Activated T-helper 1 cell treated with Interleukin-2 at 50 U/mL for 16 hours (primary cell): ENCODE measurements around the gene PRF1.

ENCODE experiments used
- DNase-seq: peaks from one replicate; pipeline ENCODE4 v3.0.0-alpha.2; 2020; ENCODE audit warnings: low read depth

Gene PRF1

DNA sequence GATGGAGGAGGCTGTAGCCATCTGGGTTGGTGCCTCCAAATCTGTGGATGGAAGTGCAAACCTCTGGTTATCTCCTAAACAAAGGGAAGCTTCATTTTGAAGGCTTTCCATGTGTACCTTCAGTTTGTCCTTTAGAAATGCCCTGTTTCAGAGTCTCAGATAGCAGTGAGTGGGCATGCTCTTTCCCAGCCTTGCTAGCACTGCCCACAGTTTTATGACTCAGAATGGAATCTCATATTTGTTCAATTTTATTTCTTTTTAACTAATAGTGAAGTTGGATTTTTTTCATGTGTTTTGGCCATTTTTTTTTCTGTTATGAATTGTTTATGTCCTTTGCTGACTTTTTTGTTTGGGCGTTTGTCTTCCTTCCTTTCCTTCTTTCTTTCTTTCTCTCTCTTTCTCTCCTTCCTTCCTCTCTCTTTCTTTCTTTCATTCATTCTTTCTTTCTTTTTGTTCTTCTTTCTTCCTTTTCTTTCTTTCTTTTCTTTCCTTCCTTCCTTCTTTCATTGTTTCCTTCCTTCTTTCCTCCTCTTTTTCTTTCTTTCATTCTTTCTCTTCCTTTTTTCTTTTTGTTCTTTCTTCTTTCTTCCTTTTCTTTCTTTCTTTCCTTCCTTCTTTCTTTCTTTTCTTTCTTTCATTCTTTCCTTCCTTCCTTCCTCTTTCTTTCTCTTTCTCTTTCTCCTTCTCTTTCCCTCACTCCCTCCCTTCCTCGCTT lies 25.6 kb downstream of the PRF1 start:
- no peak for DNase-seq

DNA sequence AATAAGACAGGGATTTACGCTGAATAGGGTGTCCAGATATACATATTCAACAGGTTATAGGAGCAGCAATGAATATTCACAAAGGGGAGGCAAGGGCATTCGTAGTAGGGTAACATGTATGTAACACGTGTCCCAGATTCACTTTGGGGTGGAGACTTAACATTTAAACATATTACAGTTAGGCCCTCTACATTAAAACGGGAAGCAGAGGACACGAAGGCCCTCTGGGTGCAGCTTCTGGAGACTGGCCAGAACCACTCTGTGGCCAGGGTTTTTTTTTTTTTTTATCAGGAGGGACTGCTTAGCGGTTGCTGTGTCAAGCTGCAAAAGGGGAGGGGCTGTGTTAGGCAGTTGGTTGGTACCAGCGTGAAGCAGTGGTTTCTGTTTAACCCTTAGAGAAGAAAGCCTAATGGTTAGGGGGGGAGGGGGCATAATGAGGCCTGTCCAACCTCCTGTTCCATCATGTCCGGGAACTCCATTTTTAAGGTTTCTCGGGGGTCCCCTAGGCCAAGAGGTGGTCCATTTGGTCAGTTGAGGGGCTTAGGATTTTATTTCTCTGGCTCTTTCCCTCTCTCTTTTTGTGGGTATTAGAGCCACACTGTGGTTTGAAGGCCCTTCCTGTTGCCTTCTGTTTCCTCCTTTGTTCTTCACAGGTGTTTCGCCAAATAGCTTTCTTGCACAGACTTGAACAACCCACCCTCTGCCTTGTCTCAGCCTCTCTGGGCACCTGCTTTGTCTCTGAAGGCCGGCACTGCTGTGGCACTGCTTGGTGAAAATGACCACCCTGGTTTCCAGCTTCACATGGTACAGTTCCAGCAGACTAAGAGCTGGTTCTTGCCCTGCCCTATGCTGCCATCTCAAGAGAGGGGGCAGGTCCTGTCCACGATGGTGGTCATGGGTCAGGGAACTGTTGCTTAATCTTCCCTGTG lies 26.4 kb downstream of the PRF1 start:
- DNase-seq, result no peak

DNA sequence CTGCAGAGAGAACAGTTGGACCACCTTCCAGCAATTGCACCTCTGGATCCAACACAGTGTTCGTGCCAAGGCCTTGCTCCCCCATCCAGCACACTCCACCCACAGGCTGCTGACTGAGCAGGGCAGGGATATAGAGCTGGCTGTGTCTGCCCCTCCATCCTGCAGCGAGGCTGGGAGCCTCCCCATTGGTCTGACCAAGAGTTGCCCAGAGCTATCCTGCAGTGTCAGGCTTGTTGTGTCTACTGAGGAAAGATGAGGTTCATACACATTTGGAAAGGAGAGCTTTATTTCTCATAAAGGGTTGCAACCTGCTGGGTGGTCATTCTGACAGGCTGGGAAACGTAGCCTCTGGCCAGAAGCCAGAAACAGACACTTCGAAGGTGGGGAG lies 27.1 kb downstream of the PRF1 start:
- DNase-seq, result no peak

DNA sequence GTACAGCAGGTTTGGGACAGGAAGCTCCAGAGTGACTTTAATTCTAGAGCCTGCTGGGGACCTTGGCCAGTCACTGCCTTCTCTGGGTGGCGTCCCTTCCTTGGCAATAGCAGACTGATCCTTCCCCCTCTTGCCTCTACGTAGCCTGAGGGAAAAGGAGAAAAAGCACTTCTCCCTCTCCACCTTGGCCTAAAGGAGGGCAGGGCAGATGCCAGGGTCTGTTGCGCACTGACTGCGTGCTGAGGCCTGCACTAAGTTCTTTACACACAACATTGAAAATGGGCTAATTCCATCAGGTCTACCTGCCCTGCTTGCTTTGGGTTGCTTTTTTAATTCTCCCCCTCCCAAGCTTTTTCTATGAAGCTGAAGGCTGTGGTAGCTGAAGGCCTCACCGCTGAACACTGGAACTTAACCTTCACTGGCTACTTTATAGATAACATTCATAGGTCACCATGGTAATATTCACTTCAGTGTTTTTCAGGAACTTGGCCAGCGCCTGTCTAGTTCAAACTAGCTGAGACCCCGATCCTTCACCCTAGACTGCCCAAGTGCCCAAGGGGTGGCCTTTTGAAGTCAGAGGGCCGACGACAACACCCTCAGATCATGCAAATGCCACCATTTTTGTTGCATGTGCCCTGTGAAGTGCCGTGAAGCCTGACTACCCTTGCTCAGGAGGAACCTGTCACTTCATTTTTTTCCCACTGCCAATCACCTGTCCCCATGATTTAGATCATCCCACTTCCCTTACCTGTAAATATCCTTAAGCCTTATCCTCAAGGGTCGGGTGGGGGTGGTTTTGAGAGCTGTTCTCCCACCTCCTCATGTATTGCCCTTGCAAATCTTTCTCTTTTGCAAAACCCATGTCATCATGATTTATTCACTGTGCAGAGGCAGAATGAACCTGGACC lies 28.7 kb downstream of the PRF1 start:
- DNase-seq, result no peak

DNA sequence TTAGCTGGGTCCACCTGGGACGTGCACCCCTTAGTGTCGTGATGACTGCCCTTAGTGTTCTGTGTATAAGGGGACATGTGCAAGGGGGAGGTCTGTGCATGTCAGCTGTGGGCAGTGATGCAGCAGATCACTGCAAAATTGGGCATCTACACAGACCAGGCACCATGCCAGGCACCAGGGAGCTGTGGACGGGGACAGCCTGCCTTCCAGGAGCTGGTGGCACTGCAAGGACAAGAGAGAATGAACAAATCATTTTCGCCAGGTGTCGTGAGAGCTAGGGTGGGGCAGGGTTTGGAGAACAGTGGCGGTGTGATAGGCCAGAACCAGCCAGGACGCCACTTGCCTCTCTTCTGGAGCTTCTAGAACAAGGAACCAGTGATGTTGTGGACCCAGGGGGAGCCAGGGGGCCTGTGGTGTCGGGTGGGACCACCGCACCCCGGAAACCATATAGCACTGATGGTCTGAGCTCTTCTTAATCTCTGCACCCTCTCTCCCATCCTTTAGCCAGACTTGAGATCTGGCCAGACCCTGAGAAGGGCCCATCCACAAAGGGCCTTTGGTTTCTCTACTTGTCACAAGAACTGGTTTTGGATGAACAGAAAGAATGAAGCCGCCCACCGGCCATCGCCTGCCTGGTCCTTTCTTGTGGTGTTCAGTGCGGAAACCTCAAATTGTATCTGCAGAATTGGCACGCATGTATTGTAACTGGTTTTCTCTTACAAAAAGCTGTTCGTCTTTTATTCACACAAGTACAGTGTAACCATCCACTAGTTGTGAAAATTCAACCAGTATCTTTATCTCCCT lies 30.7 kb downstream of the PRF1 start:
- DNase-seq, result no peak

DNA sequence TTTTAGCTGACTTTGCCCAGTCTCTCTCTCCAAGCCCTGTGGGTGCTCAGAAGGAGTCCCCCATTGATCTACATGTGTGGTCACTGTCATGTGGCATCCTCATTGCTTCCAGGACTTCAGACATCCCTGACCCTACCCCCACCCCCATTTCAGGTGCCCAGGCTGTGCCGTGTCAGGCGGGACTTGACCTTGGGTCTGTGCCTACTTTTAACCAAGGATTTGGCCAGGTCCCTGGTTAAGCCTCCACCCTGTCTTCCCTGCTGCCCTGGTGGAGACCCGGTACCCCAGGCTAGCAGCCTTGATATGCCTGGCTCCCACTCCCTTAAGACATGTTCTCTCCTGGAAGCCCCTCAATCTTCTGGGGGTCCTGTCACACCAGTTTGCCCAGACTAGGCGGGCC lies 31.3 kb downstream of the PRF1 start:
- no peak for DNase-seq

DNA sequence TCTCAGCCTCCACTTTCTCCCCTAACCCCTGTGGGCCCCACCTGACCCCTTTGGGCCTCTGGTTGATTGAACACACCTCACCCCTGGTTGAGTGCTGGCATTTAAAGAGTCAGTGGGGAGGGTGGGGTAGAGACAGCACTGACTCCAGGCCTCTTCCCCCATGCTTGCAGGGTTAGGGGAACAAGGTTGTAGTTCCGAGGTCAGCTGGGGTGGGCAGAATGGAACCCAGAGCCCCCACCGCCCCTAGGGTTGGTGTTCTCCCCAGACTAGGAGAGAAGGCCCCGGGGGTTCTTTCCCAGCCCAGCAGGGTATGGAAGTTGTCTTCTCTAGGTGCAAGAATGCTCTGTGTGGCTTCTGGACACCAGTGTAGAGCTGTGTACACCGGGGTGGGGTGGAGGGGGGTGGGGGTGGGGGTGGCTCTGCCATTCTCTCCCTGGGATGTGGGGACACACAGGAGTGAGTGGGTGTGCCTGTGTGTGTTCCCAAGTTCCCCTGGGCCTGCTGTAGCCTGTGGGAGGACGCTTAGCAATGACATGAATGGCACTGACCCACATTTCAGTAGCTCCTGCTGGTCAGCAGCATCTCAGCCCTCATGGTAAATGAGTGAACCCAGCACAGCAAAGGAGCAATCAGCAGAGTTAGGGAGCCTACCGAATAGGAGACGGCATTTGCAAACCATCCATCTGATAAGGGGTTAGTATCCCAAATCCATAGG lies 33.6 kb downstream of the PRF1 start:
- no peak for DNase-seq

DNA sequence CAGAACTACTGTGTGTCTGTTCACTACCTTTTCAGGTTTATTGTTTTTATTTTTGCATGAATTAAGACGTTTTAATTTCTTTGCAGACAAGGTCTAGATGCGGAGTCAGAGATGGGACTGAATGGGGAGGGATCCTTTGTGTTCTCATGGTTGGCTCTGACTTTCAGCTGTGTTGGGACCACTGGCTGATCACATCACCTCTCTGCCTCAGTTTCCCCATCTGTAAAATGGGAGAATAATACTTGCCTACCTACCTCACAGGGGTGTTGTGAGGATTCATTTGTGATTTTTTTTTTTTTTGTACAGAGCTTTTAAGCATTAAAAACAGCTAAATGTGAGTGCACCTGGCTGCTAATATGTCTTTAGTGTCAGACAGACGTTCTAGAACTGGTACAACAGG lies 34.4 kb downstream of the PRF1 start:
- no peak for DNase-seq

DNA sequence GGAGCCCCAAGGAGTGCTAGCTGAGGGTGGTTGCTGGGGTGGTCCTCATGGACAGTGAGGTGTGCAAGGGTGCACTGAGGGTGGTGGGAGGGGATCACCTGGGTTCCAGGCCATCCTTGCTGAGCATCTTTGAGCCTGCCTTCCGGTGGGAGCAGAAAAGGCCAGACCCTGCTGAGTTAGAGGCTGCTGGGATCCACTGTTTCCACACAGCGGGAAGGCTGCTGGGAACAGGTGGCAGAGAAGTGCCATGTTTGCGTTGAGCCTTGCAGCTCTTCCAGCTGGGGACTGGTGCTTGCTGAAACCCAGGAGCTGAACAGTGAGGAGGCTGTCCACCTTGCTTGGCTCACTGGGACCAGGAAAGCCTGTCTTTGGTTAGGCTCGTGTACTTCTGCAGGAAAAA lies 34.9 kb downstream of the PRF1 start:
- DNase-seq, result no peak

DNA sequence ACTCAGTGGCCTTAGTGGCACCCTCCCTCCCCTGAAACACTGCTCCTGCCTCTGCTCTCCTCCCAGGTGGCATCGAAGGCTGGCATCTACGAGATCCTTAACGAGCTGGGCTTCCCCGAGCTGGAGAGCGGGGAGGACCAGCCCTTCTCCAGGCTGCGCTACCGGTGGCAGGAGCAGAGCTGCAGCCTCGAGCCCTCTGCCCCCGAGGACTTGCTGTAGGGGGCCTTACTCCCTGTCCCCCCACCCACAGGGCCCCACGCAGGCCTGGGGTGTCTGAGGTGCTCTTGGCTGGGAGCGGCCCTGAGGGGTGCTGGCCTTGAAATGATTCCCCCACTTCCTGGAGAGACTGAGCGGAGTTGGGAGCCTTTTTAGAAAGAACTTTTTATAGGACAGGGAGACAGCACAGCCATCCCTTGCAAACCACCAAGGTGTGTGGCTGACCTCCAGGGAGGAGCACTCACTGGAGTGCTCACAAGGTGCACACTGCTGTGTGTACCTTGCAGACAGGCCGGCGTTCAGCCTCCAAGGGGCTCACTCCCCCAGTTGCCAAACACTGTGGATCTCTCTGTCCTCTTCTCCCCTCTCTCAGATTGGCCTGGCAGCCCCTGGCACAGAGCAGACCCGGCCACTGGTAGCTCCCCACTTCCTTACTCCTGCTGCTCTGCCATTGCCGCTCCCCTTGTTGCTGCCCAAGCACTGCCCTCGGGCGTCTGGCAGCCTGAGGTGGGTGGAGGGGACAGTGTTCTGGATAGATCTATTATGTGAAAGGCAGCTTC lies 35.8 kb downstream of the PRF1 start:
- no peak for DNase-seq

DNA sequence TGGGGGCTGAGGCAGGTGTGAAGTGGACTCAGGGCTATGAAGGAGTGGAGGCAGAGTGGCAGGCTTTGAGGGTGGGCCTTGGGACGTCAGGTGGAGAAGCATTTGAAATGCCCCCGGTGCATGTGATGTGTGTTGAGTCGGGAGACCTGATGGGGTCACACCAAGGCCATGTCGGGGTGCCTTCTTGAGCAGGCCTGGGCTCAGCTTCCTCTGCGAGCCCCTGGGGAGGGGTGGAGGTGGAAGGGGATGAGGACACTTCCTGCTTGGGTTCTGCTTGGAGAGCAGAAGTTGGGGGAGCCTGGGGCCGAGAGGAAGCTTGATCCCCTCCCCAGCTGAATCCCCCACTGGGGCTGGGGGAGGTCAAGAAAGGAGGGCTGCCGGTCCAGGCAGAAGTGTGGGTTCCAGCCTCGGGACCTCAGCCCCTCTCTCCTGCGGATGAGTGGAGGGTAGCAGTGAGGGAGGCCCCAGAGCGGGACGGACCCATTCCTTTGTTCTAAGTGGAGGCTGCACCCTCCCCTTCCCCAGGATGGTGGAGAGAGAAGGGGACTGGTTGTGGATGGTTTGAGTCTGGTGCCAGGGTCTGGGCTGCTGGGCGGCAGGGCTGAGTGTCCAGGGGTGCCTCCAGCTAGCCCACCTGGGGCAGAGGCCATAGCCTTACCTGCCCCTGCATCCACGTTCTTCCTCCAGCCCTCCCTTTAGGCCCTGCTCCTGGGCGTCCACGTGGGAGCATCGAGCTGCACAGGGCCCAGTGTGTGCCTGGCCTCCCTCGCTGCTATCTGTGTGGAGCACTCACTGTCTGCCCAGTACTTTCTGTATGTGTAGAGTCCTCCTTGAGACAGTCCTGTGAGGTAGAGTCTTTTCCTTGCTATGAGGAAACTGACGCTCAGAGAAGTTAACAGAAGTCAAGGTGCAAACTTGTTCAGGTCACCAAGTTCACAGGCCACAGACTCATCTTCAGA lies 36.7 kb downstream of the PRF1 start:
- DNase-seq, result no peak

DNA sequence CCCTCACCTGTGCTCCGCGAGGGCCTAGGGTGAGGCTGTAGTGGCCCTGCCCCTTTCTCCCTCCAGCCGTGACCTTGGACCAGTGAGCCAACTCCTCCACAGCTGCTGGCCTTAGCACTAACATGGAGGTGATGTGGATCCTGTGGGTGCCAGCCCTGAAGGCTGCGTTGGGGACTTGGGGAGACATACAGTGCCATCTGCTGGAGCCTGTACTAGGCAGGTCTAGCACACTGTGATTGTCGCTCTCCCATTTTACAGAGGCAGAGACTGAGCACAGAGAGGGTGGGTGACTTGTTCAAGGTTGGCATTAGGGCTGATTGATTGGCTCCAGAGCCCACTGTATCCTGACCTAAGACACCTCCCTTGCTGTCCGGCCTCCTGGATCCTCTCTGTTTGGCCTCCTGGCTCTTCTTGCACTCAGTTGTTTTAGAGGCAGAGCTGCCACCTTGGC lies 37.6 kb downstream of the PRF1 start:
- no peak for DNase-seq

DNA sequence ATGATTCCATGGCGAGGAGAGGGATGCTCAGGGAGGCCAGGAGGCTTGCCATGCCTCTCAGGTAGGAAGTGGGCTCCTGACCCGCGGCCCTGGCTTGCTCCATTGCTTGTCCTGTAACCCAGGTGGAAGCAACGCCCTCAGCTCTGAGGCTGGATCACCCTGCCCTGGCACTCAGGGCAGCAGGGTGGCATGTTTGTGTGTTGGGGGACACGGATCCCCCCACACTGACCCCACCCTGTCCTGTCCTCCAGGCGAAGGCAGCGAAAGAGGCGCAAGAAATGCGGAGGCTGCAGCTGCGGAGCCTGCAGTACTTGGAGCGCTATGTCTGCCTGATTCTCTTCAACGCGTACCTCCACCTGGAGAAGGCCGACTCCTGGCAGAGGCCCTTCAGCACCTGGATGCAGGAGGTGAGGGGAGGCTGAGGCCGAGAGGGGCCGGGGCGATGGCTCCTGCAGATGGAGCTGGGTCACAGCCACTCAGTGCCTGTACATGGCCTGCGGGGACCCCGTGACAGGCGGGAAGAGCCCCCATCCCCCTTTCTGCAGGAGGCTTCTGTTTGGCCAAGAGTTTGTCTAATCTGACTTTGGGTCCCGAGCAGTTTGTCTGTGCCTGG lies 38.3 kb downstream of the PRF1 start:
- no peak for DNase-seq

DNA sequence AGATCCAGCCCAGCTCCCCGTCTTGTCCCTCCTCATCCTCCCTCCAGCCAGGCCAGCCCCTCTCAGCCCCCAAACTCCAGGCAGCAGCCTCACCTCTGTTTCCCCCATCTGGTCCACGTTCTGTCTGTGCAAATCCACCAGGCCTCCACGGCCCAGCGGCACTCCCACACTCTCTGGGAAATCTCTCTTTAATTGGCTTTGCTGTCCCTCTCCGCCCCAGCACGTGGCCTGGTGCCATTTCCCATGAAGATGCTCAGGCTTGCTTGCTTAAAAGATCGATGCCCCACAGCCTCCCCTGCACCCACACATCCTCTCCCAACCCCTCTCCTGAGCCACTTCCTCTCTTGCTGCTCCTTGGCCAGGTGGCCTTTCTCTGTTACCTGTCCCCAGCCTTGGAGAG lies 39.3 kb downstream of the PRF1 start:
- no peak for DNase-seq

DNA sequence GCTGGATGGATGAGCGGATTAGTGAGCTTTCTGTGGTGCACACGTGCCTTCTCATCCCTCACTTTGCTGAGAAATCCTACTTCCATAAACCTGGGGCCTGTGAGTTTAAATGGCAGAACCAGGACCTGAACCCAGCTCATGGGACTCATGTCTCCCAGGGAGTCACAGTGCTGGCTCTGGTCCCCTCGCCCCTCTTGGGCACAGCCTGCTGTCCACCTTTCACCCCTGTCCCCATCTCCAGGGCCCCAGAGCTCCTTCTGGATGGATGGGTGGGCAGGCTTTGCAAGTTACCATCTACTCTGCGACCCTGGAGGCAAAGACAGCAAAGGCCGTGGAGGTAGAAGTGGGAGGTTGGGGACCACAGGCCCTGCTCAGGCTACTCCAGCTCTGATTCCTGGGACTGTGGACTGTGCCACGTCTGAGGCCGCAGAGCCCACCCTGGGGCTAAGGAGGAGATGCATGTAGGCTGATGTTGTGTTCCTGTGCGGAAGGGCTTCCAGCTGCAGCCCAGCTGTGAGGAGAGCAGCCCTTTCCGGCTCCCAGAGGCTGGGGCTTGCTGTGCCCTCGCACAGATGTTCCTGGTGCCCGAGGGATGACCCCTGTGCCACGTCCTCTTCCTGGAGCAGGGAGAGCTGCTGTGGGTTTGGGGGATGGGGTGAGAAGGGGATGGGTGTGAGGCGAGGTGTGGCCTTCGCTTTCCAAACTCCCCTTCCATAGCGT lies 40.3 kb downstream of the PRF1 start:
- DNase-seq, result no peak

DNA sequence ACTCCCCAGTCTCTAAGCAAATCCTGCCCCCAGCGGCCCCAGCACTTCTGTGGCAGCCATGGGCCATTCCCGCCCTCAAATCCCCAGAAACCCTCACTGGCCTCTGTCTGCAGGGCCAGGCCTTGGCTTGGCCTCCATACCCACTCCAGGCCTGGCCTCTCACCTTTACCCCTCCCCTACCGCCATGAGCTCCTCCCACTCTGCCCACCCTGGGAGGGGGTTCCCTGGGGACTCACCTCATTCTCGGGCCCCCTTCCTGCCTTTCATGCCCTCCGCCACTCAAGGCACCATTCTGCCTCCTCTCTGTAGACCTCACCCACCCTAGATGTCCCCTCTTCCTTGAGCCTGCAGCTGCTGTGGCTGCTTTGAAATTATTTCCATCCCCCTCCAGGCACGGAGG lies 41.0 kb downstream of the PRF1 start:
- DNase-seq, result no peak

DNA sequence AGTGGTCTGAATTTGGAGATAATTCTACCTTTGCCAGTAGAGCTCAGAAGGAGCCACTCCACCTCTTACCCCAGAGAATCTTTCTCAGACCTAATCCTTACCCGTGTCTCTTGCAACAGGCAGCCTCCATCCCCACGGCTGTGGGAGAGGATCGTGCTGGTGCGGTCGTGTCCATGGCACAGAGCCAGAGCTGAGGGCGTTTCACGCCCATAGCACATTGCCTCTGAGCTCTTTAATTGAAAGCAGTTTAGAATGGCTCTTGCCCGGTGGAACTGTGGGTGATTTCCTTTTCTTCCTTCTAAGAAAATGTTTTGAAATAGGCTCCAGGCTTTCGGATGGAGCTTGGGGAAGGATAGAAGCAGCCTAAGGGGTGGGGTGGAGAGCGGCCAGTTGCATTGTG lies 41.5 kb downstream of the PRF1 start:
- DNase-seq, result no peak

DNA sequence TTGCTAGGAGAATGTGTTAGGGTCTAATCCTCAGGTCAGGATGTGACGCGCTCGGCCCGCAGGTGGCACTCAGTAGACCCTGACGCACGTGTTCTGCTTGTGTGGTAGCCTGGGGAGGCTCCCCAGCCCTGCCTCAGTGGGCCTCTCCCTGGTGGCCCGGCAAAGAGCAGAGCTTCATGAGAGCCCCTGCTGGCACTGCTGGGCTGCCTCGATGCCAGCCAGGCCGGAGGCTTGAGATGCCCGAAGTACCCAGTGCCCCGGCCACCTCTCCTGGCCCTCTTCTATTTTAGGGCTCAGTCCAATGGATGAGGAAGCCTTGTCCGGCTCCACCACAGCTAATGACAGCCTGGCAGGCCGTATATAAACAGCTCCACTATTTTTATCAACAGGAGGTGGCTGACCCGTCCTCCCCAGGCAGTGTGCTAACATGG lies 42.0 kb downstream of the PRF1 start:
- DNase-seq, result no peak
